ENCODE data around the gene SBNO2.

DNA sequence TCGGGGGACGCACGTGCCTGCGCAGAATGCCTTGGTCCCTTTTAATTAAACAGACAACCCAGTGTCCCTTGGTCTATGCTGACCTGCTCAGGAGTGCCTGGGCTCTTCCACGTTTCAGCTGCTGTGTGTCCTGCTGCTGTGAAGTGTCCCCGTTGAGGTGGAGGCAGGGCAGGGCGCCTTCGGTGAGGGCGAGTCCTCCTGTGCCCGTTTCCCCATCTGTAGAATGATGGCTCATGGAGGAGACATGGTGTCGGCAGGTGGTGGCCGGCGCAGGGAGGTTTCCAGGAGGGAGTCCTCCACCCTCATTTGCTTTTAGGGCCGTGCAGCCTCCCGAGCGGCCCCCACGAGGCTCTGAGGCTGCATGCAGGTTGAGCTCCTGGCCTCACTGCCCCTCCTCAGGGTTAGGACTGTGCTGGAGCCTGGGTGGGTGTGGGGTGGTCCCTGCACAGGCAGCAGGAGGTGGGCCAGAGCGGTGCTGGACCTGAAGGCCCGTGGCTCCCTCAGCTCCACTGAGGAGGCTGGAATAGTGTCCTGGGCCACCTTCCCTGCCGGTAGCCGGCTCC, 40.3 kb upstream of the SBNO2 start:
- TF ChIP-seq, protein P1, sequence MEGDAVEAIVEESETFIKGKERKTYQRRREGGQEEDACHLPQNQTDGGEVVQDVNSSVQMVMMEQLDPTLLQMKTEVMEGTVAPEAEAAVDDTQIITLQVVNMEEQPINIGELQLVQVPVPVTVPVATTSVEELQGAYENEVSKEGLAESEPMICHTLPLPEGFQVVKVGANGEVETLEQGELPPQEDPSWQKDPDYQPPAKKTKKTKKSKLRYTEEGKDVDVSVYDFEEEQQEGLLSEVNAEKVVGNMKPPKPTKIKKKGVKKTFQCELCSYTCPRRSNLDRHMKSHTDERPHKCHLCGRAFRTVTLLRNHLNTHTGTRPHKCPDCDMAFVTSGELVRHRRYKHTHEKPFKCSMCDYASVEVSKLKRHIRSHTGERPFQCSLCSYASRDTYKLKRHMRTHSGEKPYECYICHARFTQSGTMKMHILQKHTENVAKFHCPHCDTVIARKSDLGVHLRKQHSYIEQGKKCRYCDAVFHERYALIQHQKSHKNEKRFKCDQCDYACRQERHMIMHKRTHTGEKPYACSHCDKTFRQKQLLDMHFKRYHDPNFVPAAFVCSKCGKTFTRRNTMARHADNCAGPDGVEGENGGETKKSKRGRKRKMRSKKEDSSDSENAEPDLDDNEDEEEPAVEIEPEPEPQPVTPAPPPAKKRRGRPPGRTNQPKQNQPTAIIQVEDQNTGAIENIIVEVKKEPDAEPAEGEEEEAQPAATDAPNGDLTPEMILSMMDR (IDR thresholded peaks at IDR 0.05) = no peak
- TF ChIP-seq POLR2A (IDR thresholded peaks at IDR 0.05) = no peak
